T-helper 17 cell (primary cell): ENCODE results near the gene DNMT3L. TPM values are rescaled to one million over a fixed set of nuclear protein-coding genes. Genes with fewer than 3 reads are reported as not detected.
"Not testable (repeated sequence)": the region's sequence is repeated elsewhere in the genome, so short reads cannot be mapped to it uniquely, and the experiment has no call there.

Experiments used
- ATAC-seq: fragments of 150-1000 bp; cut with Tn5 transposase; 2 replicates; pipeline ENCODE4 v1.10.0; 2021; ENCODE audit warnings: mild to moderate bottlenecking, moderate library complexity
- DNase-seq, 3 donors: peaks; one replicate each; pipeline versions ENCODE4 v3.0.0 to v3.0.0-alpha.2; 2020 to 2021
- H3K9me3 ChIP-seq: one replicate; pipeline ENCODE4 v1.7.0; 2013; ENCODE audit warnings: low read length, mild to moderate bottlenecking; ENCODE audit not compliant: control insufficient read depth, poor library complexity, severe bottlenecking
- H3K27ac Mint-ChIP-seq: one replicate; pipeline ENCODE4 v1.8.0; 2022; ENCODE audit warnings: mild to moderate bottlenecking, moderate library complexity, mixed read lengths
- H3K27me3 Mint-ChIP-seq: one replicate; pipeline ENCODE4 v1.8.0; 2022; ENCODE audit warnings: mixed read lengths
- H3K36me3 Mint-ChIP-seq: one replicate; pipeline ENCODE4 v1.8.0; 2022; ENCODE audit warnings: low read depth, mixed read lengths
- H3K4me1 Mint-ChIP-seq: one replicate; pipeline ENCODE4 v1.8.0; 2022; ENCODE audit warnings: mild to moderate bottlenecking, mixed read lengths
- H3K4me3 Mint-ChIP-seq: one replicate; pipeline ENCODE4 v1.8.0; 2022; ENCODE audit warnings: mild to moderate bottlenecking, moderate library complexity, mixed read lengths
- total RNA-seq, 4 donors: library from RNA in 2 of 4; stranded (reverse) in 2 of 4; gene quantifications; one replicate each; pipeline ENCODE4 v1.2.3 and lab custom pipeline; 2022 to 2026

DNMT3L gene
- total RNA-seq, 2 donors from 2014 or later = not detected

- H3K9me3 ChIP-seq, ATAC-seq, H3K4me3 Mint-ChIP-seq, H3K27ac Mint-ChIP-seq, DNase-seq, H3K4me1 Mint-ChIP-seq, H3K27me3 Mint-ChIP-seq, H3K36me3 Mint-ChIP-seq: not testable (repeated sequence)
These were observed 34.1 kb downstream of the DNMT3L start for GRCh38 chr21:44227614-44228013.

- not testable (repeated sequence) for ATAC-seq, H3K9me3 ChIP-seq, H3K36me3 Mint-ChIP-seq, DNase-seq, H3K27me3 Mint-ChIP-seq, H3K4me3 Mint-ChIP-seq, H3K4me1 Mint-ChIP-seq, H3K27ac Mint-ChIP-seq
These were observed 36.1 kb downstream of the DNMT3L start for GRCh38 chr21:44225605-44226004.

- not testable (repeated sequence) for ATAC-seq, H3K27ac Mint-ChIP-seq, H3K4me1 Mint-ChIP-seq, DNase-seq, H3K36me3 Mint-ChIP-seq, H3K9me3 ChIP-seq, H3K27me3 Mint-ChIP-seq, H3K4me3 Mint-ChIP-seq
These were observed 38.4 kb downstream of the DNMT3L start for GRCh38 chr21:44223334-44223733.

GRCh38 chr21:44220674-44221073 lies 41.0 kb downstream of the DNMT3L start:
- not testable (repeated sequence) for H3K4me3 Mint-ChIP-seq, H3K9me3 ChIP-seq, H3K4me1 Mint-ChIP-seq, DNase-seq, H3K27me3 Mint-ChIP-seq, ATAC-seq, H3K27ac Mint-ChIP-seq, H3K36me3 Mint-ChIP-seq

- not testable (repeated sequence) for H3K36me3 Mint-ChIP-seq, ATAC-seq, H3K27me3 Mint-ChIP-seq
These were observed 43.2 kb downstream of the DNMT3L start for GRCh38 chr21:44218461-44218860.

GRCh38 chr21:44211978-44212377 lies 49.7 kb downstream of the DNMT3L start:
- H3K4me3 Mint-ChIP-seq, H3K27ac Mint-ChIP-seq, H3K27me3 Mint-ChIP-seq, ATAC-seq, H3K9me3 ChIP-seq, DNase-seq, H3K36me3 Mint-ChIP-seq, H3K4me1 Mint-ChIP-seq: not testable (repeated sequence)

More at GRCh38 chr21:44218461-44218860, 43.2 kb downstream of the DNMT3L start:
- not testable (repeated sequence) for H3K9me3 ChIP-seq, H3K4me1 Mint-ChIP-seq, H3K27ac Mint-ChIP-seq, DNase-seq, H3K4me3 Mint-ChIP-seq

GRCh38 chr21:44211574-44211973 lies 50.1 kb downstream of the DNMT3L start:
- H3K27me3 Mint-ChIP-seq, H3K27ac Mint-ChIP-seq: not testable (repeated sequence)

GRCh38 chr21:44207860-44208646 lies 53.6 kb downstream of the DNMT3L start:
- DNase-seq, H3K4me3 Mint-ChIP-seq, ATAC-seq, H3K9me3 ChIP-seq, H3K36me3 Mint-ChIP-seq, H3K4me1 Mint-ChIP-seq, H3K27ac Mint-ChIP-seq, H3K27me3 Mint-ChIP-seq: not testable (repeated sequence)

More at GRCh38 chr21:44211574-44211973, 50.1 kb downstream of the DNMT3L start:
- not testable (repeated sequence) for H3K4me3 Mint-ChIP-seq, H3K36me3 Mint-ChIP-seq, H3K4me1 Mint-ChIP-seq, ATAC-seq, H3K9me3 ChIP-seq, DNase-seq

- ATAC-seq = peak; percentile 89
- H3K27me3 Mint-ChIP-seq, H3K36me3 Mint-ChIP-seq: not testable (repeated sequence)
These were observed 54.7 kb downstream of the DNMT3L start for GRCh38 chr21:44206698-44207676.

GRCh38 chr21:44206187-44206586 lies 55.5 kb downstream of the DNMT3L start:
- H3K4me3 Mint-ChIP-seq, H3K27me3 Mint-ChIP-seq: not testable (repeated sequence)

More at GRCh38 chr21:44206698-44207676, 54.7 kb downstream of the DNMT3L start:
- not testable (repeated sequence) for H3K9me3 ChIP-seq, H3K4me3 Mint-ChIP-seq, DNase-seq, H3K27ac Mint-ChIP-seq, H3K4me1 Mint-ChIP-seq

GRCh38 chr21:44202590-44203299 lies 59.0 kb downstream of the DNMT3L start:
- H3K9me3 ChIP-seq, H3K4me3 Mint-ChIP-seq, H3K27me3 Mint-ChIP-seq, ATAC-seq, H3K36me3 Mint-ChIP-seq, DNase-seq, H3K27ac Mint-ChIP-seq, H3K4me1 Mint-ChIP-seq: not testable (repeated sequence)

More at GRCh38 chr21:44206187-44206586, 55.5 kb downstream of the DNMT3L start:
- H3K27ac Mint-ChIP-seq, H3K4me1 Mint-ChIP-seq, H3K36me3 Mint-ChIP-seq, ATAC-seq, DNase-seq, H3K9me3 ChIP-seq: not testable (repeated sequence)

GRCh38 chr21:44199997-44200396 lies 61.7 kb downstream of the DNMT3L start:
- H3K9me3 ChIP-seq, ATAC-seq, H3K36me3 Mint-ChIP-seq, H3K27me3 Mint-ChIP-seq, H3K4me3 Mint-ChIP-seq, H3K27ac Mint-ChIP-seq, DNase-seq, H3K4me1 Mint-ChIP-seq: not testable (repeated sequence)

GRCh38 chr21:44199448-44199847 lies 62.2 kb downstream of the DNMT3L start:
- H3K9me3 ChIP-seq = no peaks in the 10 kb centered on the region
- Mint-ChIP-seq H3K27ac (no peak overlapping the region), H3K4me3 (no peak overlapping the region), H3K36me3 (no peaks in the 10 kb centered on the region), H3K27me3 (no peaks in the 10 kb centered on the region), H3K4me1 (no peaks in the 10 kb centered on the region)
- DNase-seq (no peak), ATAC-seq (no peak)
